Measurements from ENCODE around the gene ZNF101.

Gene ZNF101

GRCh38 chr19:19721896-19722295 lies 53.3 kb downstream of the ZNF101 start:
- DNase-seq, result no peak

GRCh38 chr19:19732579-19733501 lies 64.2 kb downstream of the ZNF101 start, which contains the start of gene ZNF14:
TSS of gene ZNF14 (minus strand) at chr19:19733112. CDS start at chr19:19732958, 154 bp downstream.
- peak; percentile 95 for DNase-seq

Data from activated CD4-positive, alpha-beta T cell treated with anti-CD3 and anti-CD28 coated beads, Interleukin-10, Interleukin-2, amounts not matched to agents 100 ng/mL and 50 ng/mL, durations not matched to agents 16 hours and 8 hours (primary cell).